Keratinocyte (primary cell): ENCODE measurements around the gene CTCFL. TPM values are rescaled to one million over a fixed set of nuclear protein-coding genes. Genes with fewer than 3 reads are reported as not detected.

Source experiments
- DNase-seq: peaks from one replicate; pipeline ENCODE4 v3.0.0-alpha.2; 2011; ENCODE audit warnings: low read depth, missing footprints, low spot score
- FAIRE-seq: peaks from 2 replicates; lab custom pipeline; 2011; peaks lifted over from hg19 to GRCh38; lab: Jason Lieb, UNC
- H2AFZ ChIP-seq: 2 replicates; pipeline ENCODE4 v1.6.0; 2012; ENCODE audit warnings: low read length, control low read depth, inconsistent platforms; ENCODE audit not compliant: control insufficient read depth
- H3K27ac ChIP-seq: 2 replicates; pipeline ENCODE4 v1.5.1; 2011; ENCODE audit warnings: low read length; ENCODE audit not compliant: control insufficient read depth, insufficient read depth
- H3K27me3 ChIP-seq: 3 replicates; pipeline ENCODE4 v1.6.0; 2011; ENCODE audit warnings: low read length; ENCODE audit not compliant: control insufficient read depth, insufficient read depth; ENCODE audit errors: extremely low read depth
- H3K36me3 ChIP-seq, 2 experiments: 2 replicates in 1 of 2; 3 replicates in 1 of 2; pipeline ENCODE4 v1.5.1; 2011; ENCODE audit warnings: low read length in 2 of 2, mild to moderate bottlenecking in 1 of 2; ENCODE audit not compliant: control insufficient read depth in 2 of 2, insufficient read depth in 2 of 2; ENCODE audit errors: extremely low read depth in 1 of 2
- H3K4me1 ChIP-seq: 3 replicates; pipeline ENCODE4 v1.5.1; 2011; ENCODE audit warnings: low read length; ENCODE audit not compliant: control insufficient read depth, insufficient read depth; ENCODE audit errors: extremely low read depth
- H3K4me2 ChIP-seq: 3 replicates; pipeline ENCODE4 v1.6.0; 2011; ENCODE audit warnings: low read depth, low read length; ENCODE audit not compliant: control insufficient read depth, insufficient read depth; ENCODE audit errors: extremely low read depth
- H3K4me3 ChIP-seq, 3 experiments: fragments of 200-600 bp in 1 of 3; sonication (generic) in 1 of 3; 2 replicates in 2 of 3; 3 replicates in 1 of 3; pipeline ENCODE4 v1.5.1; 2011 to 2016; ENCODE audit warnings: low read length in 3 of 3, mild to moderate bottlenecking in 3 of 3, control low read depth in 2 of 3, inconsistent platforms in 1 of 3, low read depth in 1 of 3, mixed read lengths in 1 of 3, mixed run types in 1 of 3, moderate library complexity in 1 of 3; ENCODE audit not compliant: control insufficient read depth in 2 of 3, insufficient read depth in 2 of 3; ENCODE audit errors: extremely low read depth in 1 of 3
- H3K79me2 ChIP-seq: 2 replicates; pipeline ENCODE4 v1.6.0; 2012; ENCODE audit warnings: low read length; ENCODE audit not compliant: control insufficient read depth, insufficient read depth
- H3K9ac ChIP-seq: 3 replicates; pipeline ENCODE4 v1.6.0; 2011; ENCODE audit warnings: low read length; ENCODE audit not compliant: control insufficient read depth, insufficient read depth; ENCODE audit errors: extremely low read depth
- H3K9me1 ChIP-seq: 3 replicates; pipeline ENCODE4 v1.6.0; 2011; ENCODE audit warnings: low read length; ENCODE audit not compliant: control insufficient read depth, insufficient read depth; ENCODE audit errors: extremely low read depth
- H3K9me3 ChIP-seq: 2 replicates; pipeline ENCODE4 v1.5.1; 2012; ENCODE audit warnings: low read depth, low read length; ENCODE audit not compliant: control insufficient read depth
- H4K20me1 ChIP-seq: 3 replicates; pipeline ENCODE4 v1.6.0; 2011; ENCODE audit warnings: low read length; ENCODE audit not compliant: control insufficient read depth, insufficient read depth; ENCODE audit errors: extremely low read depth
- CTCF ChIP-seq, 3 experiments: IDR thresholded peaks in 1 of 3; conservative IDR thresholded peaks in 1 of 3; optimal IDR thresholded peaks in 1 of 3; 2 replicates in 2 of 3; 3 replicates in 1 of 3; pipeline versions ENCODE3 to v1.5.1; 2011; ENCODE audit warnings: low read length in 3 of 3, mild to moderate bottlenecking in 3 of 3, moderate library complexity in 2 of 3, control low read depth in 1 of 3, inconsistent platforms in 1 of 3; ENCODE audit not compliant: insufficient read depth in 2 of 3; ENCODE audit errors: extremely low read depth in 1 of 3
- EZH2 ChIP-seq: IDR thresholded peaks from one replicate; pipeline ENCODE4 v1.6.1; 2012; ENCODE audit warnings: inconsistent platforms, mild to moderate bottlenecking, low read length, moderate library complexity
- dilution Hi-C: fragments of 300-500 bp; cut with MboI; formaldehyde crosslinking; loops from one replicate; pipeline ENCODE4 v1.7.0; 2020; ENCODE audit warnings: low sequenced_read_pairs; ENCODE audit not compliant: extremely low pct_ligation_motif_present
- polyA plus RNA-seq, 5 experiments: library from polyadenylated mRNA; depleted of rRNA in 3 of 5; stranded (reverse) in 3 of 5; stranded (forward) in 1 of 5; unstranded in 1 of 5; fragments of >200 nt; gene quantifications; 1 replicate in 1 of 5; 2 replicates in 3 of 5; 3 replicates in 1 of 5; pipeline versions ENCODE4 v1.2.1 to v1.2.3, GENCODE V29; 2011 to 2012; ENCODE audit warnings: missing spikeins in 2 of 5, low read depth in 1 of 5, low replicate concordance in 1 of 5

Gene CTCFL
- polyA plus RNA-seq, 1 donor (not counting 4 experiments of a cell fraction or from before 2014, with no cell fraction given): not detected

GRCh38 chr20:57546956-57547649 is 22.2 kb upstream of the CTCFL start:
- dilution Hi-C loops: no loop called here
- FAIRE-seq (no peak), DNase-seq (no peak)
- Histone ChIP-seq H3K36me3 (no peaks in the 10 kb centered on the region), H3K9me3 (no peaks in the 10 kb centered on the region), H3K4me1 (no peaks in the 10 kb centered on the region), H2AFZ (no peak overlapping the region), H3K27ac (no peak overlapping the region), H3K27me3 (peaks cover 56% of the 10 kb centered on the region), H3K79me2 (no peaks in the 10 kb centered on the region), H3K4me2 (no peak overlapping the region), H3K9ac (no peak overlapping the region), H3K9me1 (no peaks in the 10 kb centered on the region), H4K20me1 (no peaks in the 10 kb centered on the region), H3K4me3 (no peak overlapping the region)
- no peak for TF ChIP-seq EZH2

- DNase-seq (no peak), FAIRE-seq (no peak)
- Histone ChIP-seq H3K4me1 (no peaks in the 10 kb centered on the region), H4K20me1 (no peaks in the 10 kb centered on the region), H3K4me2 (no peak overlapping the region), H3K79me2 (no peaks in the 10 kb centered on the region), H3K9ac (no peak overlapping the region), H3K4me3 (no peak overlapping the region), H3K27ac (no peak overlapping the region), H2AFZ (no peak overlapping the region), H3K9me1 (no peaks in the 10 kb centered on the region), H3K27me3 (peaks cover 53% of the 10 kb centered on the region), H3K9me3 (no peaks in the 10 kb centered on the region), H3K36me3 (no peaks in the 10 kb centered on the region)
- dilution Hi-C loops: no loop called here
- TF ChIP-seq CTCF (optimal IDR thresholded peaks at IDR 0.05 in 1 of 3, IDR thresholded peaks at IDR 0.05 in 1 of 3, conservative IDR thresholded peaks at IDR 0.05 in 1 of 3; ENCODE audit: extremely low read depth in 1 of 3, insufficient read depth in 2 of 3, low read length in 3 of 3): no peak
- TF ChIP-seq EZH2: no peak
Measured at GRCh38 chr20:57545927-57546662, 21.2 kb upstream of the CTCFL start.
